ENCODE results near the gene TMEM141.

GRCh38 chr9:136786451-136786850 lies 4.7 kb upstream of the TMEM141 start:
- TF ChIP-seq RAD21 (IDR thresholded peaks at IDR 0.05; ENCODE audit: low read length) (no peak), EP300 (IDR thresholded peaks at IDR 0.05; ENCODE audit: borderline replicate concordance in 1 of 2, low read depth in 1 of 2, low read length in 1 of 2) (no peak), CHD2 (IDR thresholded peaks at IDR 0.05; ENCODE audit: low read length, partially characterized antibody) (no peak), CTCF (IDR thresholded peaks at IDR 0.05) (no peak), ELF1 (IDR thresholded peaks at IDR 0.05) (no peak), POLR2AphosphoS5 (IDR thresholded peaks at IDR 0.05; ENCODE audit: low read depth, low read length) (no peak), EZH2phosphoT487 (IDR thresholded peaks at IDR 0.05; ENCODE audit: borderline replicate concordance, low read depth) (no peak), RCOR1 (IDR thresholded peaks at IDR 0.05; ENCODE audit: low read length) (no peak), USF1 (IDR thresholded peaks at IDR 0.05; ENCODE audit: borderline replicate concordance, low read depth) (no peak), FOXM1 (IDR thresholded peaks at IDR 0.05; ENCODE audit: low read depth) (no peak), ZBTB33 (IDR thresholded peaks at IDR 0.05; ENCODE audit: borderline replicate concordance, low read depth) (no peak), MXI1 (IDR thresholded peaks at IDR 0.05; ENCODE audit: low read depth, low read length) (no peak)
